GM18858 (cell line): Measurements from ENCODE around the gene ZNF497.
A peak's percentile ranks its signal among the peaks of the same experiment; 100 is the strongest.
"Not testable (repeated sequence)": the region's sequence is repeated elsewhere in the genome, so short reads cannot be mapped to it uniquely, and the experiment has no call there.

ENCODE experiments used
- ATAC-seq: cut with Tn5 transposase; IDR thresholded peaks from one replicate; pipeline ENCODE4 v1.9.1; 2021; ENCODE audit not compliant: unreplicated experiment

The ZNF497 gene

DNA sequence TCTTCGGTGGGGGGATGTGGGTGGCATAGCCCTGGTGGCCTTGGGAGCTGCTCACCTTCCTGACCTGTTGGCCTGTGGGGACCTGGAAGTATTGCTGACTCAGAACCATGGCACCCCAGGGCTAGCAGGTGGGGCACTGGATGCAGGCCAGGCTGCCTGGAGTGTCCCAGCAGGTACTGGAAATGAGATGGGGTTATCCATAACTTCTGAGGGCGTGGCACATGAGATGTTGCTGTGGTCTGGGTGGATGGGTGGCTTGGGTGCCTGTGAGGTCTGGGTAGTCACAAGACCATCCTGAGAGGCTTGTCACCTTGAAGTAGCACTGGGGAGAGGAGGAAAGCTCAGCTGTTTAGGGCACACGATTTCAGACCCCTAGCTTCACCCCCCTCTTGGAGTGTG, 32.3 kb upstream of the ZNF497 start:
- no peak for ATAC-seq

DNA sequence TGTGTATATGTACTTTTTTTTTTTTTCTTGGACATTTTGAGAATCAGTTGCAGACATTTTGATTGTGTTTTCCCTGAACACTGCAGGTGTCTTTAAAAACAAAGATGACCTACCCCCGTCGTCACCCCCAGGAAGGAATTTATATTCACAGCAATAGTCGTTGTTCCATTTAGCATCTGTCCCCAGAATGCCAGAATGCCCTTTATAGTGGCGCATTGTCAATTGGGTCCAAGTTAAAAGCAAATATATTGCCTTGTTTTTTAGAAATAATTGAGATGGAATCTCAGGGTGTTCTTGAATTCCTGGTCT, 31.1 kb upstream of the ZNF497 start:
- no peak for ATAC-seq

DNA sequence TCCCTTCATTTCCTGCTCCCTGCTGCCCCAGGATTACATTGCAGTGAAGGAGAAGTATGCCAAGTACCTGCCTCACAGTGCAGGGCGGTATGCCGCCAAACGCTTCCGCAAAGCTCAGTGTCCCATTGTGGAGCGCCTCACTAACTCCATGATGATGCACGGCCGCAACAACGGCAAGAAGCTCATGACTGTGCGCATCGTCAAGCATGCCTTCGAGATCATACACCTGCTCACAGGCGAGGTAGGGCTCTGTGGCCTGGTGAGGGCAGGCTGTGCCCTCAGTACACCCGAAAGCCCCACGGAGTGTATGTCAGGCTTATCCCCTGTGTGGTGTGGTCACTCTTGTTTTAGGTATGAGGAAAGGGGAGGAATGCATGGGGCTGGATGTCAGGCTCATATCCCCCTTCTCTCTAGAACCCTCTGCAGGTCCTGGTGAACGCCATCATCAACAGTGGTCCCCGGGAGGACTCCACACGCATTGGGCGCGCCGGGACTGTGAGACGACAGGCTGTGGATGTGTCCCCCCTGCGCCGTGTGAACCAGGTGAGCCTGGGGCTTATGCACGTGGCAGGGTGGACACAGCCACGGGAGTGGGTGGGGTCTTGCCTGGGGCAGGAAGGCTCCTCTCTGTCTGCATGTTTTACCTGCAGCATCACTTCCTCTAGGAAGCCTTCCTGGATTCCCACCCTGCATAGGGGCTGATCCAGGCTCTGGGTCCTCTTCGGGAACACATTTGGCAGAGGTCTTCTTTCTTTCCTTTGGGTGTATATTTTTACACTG, 30.6 kb upstream of the ZNF497 start:
- ATAC-seq, result no peak

DNA sequence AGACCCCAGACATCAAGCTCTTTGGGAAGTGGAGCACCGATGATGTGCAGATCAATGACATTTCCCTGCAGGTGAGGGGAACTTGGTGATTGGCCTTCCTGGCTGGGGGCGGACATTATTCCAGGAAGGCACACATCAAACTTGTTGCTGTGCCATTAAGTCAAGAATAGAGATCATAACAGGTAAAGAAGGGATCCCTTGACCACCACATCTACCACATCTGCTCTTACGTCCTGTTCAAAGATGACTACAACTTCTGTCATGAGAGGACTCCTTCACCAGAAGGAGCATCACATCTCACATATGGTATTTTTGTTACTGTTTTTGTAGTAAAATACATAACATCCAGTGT, 25.6 kb upstream of the ZNF497 start:
- no peak for ATAC-seq

DNA sequence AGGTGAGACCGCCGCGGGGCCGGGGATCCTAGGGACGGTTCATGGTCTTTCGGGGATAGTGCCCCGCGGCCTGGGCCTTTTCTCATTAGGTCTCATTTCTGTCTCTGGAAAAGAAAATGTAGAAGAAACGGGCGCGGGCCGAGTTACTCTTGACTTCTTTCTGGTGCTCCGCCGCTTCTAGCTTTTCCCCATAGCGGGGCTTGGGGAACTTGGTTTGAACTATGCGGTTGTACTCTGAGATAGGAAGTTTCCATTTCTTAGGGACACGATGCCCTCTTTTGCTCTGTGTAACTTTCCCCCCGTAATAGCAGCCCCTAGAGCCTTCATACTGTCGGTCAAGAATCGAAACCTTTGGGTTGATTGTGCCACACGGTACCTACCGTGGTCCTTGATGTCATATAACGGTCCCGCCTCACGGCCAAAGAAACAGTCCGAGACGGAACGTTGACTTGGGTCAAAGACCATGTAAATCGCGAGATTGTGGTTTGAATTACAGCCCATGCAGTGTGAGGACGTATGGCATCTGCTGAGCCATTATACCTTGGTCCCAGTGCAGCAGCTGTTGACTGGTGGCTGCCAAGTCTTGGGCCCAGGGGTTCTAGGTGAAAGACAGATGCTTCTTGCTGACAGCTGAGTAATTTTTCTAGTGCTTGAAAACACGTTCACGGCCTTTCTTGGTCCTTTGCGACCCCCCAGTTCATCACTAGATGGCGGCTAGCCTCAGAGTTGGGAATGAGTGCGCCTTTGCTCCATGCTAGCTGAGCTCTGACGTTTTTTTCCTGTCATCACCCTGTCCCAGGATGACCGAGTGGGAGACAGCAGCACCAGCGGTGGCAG, 25.0 kb upstream of the ZNF497 start:
- no peak for ATAC-seq

DNA sequence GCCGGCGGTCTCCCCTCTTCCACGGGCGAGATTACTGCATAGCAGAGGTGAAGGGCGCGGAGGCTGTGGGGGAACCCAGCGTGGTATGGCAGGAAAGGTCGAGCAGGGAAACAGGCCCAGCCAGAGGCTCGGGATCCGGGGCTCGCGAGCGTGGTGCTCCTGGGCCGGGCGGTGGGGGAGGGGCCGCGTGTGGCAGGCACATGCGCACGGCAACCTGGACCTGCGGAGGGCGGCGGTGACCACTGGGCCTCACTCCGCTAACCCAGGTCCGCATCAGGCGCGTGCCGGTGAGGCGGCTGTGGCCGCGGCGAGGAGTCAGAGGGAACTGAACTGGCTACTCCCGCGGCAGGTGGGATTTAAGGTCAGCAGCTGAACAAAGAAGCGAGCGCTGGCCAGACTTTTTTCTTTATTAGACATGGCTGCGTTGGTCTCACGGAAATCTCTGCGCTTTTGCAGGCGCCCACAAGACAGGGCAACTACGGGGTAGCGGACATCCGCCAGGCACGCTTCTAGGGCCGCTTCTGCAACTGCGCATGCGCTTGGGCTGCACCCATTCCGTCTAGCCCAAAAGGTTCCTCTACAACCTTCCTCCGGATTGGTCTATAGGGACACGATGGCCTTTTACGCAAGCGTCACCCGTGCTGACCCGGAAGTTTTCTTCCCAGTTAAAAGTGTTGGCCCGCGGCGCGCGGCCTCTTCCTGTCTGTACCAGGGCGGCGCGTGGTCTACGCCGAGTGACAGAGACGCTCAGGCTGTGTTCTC, 24.2 kb upstream of the ZNF497 start, which contains the start of gene RPS5:
Gene RPS5 (plus strand): TSS at position 694 of the 762 bp plus-strand sequence. CDS start 869 bp downstream, outside the sequence.
- peak; percentile 79 for ATAC-seq

DNA sequence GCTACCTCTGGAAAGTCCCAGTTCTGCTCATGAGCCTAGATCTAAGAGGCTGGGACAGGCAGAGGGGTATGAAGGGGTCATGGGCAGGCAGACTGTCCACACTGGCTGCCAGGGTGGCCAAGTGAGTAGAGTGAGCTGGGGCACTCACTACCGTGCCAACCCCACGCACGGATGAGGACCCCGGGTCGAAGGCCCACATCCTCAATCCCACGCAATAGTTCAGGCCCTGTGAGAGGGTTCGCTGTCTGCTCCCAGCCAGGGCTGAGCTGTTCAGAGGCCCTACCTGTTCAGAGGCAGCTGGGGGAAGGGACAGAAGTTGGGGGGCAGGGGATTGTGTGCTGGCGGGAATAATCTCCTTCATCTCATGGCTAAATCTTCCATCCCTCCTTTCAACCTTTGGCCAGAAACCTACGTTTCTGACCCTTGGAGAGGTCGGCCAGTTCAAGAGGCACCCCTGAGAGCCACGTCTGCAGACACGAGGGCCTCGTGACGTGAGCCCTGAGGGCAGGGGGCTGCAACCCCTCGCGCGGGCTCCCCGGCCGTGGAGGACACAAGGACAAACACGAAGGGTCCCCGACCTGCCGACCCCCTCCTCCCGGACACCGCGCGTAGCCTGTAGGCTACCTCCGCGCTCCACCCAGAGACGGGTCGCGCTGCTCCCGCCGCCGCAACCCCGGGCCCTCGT, 23.5 kb upstream of the ZNF497 start:
- ATAC-seq, result no peak

DNA sequence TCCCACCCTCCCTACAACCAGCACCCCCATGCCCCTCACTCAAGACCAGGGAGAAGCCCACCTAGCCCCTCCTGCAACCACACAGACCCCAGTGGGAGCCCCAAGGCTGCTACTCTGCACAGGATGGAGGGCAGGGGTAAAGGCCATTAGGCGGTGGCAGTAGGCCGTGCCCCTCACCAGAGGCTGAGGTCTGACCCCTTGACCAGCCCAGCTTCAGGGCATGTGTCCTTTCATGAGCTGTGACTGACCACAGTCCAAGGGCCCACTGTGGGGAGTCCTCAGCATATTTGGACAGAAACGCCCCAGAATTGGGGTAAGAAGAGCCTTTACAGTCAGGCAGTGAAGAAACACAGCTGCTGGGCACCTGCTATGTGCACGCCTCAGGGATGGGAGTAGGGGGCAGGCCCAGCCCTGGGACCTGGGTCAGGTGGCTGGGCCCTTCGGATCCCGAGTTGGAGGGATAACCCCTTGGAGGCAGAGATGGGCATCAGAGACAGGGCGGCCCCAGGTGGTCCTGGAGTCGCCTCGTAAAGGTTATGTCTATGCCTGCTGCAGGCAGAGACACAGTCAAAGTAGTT, 22.9 kb upstream of the ZNF497 start:
- no peak for ATAC-seq

DNA sequence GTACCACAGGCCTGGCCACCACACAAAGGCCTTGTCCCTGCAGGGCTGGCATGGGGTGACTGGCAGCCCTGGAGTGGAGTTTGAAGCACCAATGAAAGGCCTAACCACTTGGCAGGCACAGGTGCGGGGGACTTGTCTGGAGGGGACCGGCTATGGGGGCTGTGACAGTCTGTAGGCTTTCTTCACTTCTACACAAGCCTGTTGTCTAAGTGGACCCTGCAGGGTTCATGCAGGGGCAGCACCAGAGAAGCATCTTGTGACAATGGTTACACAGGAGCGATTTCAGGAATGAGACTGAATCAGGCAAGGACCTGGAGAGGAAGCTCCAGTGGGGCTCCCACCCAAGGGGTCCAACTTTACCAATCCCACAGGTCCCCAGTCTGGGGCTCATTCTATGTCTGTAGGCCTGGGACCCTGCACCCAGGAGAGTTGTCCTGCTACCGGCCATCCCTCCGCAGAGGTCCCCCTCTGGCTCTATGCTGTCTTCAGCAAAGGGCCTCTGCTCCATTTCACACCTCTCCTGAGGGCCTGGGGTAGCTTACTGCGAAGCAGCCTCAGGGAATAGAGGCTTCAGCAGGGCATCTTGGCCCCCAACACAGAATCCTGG, 20.5 kb upstream of the ZNF497 start:
- ATAC-seq, result no peak

DNA sequence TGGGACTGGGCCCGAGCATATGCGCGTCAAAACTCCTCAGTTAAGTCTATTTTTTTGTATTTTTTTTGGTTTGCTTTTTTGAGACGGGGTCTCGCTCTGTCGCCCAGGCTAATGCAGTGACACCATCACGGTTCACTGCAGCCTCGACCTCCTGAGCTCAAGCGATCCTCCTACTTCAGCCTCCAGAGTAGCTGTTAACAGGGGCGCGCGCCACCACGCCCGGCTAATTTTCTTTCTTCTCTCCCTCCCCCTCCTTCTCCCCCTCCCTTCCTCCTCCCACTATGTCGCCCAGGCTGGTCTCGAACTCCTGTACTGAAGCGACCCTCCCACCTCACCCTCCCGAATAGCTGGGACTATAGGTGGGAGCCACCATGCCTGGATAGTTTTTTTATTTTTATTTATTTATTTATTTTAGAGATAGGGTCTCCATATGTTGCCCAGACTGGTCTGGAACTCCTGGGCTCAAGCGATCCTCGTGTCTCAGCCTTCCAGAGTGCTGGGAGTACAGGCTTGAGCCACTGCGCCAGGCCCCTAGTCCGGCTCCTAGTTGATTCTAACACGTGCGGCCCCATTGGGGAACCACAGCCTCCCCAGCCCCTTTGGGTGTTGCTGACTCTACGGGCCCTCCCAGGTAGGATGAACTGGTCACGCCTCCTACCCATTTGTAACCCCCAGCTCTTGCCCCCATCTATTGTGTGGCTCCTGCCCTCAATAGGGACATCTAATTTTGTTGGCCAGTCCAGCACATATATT, 19.1 kb upstream of the ZNF497 start:
- no peak for ATAC-seq

DNA sequence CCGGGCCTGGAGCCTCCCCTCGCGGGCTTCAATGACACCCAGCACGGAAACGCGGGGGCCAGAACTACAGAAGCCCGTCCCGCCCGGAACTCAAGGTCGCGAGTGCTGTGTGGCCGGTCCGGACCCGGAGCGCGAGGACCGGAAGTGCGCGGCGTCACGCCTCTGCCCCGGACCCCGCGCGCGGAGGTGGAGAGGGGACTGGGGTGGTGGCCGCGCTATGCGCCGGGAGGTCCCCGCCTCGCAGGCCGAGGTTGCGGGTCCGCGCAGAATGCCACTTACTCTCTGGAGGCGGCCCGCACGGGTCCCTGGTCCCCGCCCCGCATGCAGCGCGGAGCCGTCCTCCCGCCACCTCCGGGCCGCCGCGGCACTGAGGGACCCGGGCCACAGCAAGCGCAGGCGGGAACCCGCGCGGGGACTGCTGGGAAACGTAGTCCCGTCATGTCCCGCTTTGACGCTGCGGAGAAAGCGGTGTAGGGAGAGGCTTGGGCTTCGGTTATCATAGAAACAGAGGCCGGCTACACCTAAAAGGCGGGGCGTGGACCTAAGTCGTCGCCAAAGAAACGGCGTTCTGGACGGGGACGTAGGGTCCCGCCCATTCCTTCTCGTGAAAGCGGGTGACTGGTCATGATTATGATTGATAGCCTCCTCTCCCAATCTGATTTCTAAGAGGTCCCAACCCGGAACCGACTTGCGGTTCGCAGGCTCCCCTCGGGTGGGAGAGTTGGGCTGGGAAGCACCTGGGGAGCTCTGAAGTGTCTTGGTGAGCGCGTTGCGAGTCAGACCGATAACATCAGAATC, 18.3 kb upstream of the ZNF497 start, which contains the start of gene ZNF837:
Gene ZNF837 (minus strand): TSS at position 369 of the 798 bp plus-strand sequence. CDS start 11,698 bp downstream, outside the sequence.
- peak; percentile 73 for ATAC-seq

DNA sequence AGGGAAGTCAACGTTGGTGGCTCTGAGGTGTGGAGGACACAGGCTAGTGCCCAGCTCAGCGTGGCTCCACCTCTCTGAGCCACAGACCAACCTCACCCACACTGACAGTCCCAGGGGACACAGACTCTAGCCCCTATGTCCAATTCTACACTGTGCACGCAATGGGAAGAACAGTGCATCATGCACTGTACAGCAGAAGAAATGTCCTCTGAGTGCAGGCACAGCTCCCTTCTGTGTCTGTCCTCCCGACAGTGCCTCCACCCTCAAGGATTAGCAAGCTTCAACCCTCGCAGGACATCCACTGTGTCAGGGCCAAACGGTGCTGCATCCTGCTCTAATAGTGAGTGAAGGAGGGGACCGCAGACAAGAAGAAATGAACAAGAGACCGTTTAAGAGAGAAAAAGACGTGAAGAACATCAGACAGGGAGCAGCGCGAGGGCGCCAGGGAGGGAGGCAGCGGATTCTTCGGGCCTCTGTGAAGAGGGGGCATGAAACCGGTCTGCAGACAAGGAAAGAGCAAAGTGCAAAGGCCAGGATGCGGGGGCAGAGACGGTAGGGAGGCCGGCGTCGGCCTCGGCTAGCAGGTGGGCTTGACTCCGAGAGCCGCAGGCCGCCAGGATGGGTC, 17.6 kb upstream of the ZNF497 start:
- ATAC-seq, result no peak

DNA sequence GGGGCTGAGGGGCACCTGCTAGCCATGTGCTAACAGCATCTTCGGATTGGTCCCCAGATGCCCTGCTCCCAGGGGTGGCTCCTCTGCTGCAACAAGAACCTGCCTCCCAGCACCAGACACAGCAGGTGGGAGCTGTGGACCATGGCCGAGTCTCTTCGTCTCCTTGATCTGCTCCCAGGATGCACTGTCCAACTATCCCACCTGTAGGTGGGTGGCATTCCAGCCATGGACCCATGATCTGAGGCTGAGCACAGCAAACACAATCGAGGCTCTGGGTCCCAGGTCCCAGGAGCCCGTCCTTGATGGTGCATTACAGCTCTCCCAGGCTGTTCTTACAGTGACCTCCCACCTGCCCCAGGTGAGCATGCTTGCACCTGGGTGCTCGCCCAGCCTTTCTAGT, 16.7 kb upstream of the ZNF497 start:
- ATAC-seq, result no peak

DNA sequence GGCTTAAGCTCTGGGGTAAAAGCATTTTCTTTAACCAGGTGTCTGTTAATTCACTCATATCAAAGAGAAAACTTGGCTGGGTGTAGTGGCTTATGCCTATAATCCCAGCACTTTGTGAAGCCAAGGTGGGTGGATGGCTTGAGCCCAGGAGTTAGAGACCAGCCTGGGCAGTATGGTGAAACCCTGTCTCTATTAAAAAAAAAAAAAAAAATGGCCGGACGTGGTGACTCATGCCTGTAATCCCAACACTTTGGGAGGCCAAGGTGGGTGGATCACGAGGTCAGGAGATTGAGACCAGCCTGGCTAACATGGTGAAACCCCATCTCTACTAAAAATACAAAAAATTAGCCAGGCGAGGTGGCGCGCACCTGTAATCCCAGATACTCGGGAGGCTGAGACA, 14.2 kb upstream of the ZNF497 start:
- not testable (repeated sequence) for ATAC-seq

DNA sequence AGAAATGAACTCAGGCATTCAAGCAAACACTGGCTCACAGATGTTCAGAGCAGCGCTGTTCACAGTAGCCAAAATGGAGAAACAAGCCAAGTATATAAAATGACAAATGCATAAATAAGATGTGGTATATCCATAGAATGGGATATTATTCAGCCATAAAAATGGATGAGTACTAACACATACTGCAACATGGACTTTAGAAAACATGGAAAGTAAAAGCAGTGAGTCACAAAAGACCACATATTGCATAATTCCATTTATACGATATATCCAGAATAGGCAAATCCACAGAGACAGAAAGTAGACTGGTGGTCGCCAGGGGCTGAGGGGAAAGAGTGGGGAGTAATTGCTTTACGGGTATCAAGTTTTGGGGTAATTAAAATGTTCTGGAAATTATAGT, 11.6 kb upstream of the ZNF497 start:
- no peak for ATAC-seq

DNA sequence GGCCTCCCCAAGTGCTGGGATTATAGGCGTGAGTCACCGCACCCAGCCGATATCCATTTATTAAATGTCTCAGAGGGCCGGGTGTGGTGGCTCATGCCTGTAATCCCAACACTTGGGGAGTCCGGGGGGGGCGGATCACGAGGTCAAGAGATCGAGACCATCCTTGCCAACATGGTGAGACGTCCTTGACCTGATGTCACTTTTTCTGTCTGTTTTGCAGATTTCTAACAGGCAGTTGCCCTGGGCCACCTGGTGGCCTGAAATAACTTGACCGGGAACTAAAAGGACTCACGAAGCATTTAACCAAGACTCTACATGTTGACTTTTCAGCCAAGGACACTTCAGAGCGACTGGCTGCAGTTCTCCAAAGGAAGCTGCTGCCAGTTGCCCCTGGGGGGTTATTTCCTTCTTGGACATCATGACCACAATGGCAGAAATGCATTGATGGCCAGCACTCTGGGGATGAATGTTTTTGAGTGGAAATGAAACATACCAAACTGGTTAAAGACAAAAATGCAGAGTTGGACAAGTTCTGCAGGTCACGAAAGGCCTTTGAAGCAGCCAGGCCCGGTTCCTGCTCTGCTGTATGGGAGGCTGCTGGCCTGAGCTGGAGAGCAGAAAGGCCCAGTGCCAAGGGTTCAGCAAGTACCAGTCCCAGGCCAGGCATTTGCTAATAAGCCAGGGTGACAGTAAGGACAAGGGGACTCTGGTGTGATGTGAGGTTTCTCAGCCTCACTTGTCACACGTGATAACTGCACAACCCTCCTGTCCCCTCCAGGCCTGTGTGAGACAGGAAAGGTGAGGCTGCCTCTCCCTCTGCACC, 10.0 kb upstream of the ZNF497 start:
- no peak for ATAC-seq

DNA sequence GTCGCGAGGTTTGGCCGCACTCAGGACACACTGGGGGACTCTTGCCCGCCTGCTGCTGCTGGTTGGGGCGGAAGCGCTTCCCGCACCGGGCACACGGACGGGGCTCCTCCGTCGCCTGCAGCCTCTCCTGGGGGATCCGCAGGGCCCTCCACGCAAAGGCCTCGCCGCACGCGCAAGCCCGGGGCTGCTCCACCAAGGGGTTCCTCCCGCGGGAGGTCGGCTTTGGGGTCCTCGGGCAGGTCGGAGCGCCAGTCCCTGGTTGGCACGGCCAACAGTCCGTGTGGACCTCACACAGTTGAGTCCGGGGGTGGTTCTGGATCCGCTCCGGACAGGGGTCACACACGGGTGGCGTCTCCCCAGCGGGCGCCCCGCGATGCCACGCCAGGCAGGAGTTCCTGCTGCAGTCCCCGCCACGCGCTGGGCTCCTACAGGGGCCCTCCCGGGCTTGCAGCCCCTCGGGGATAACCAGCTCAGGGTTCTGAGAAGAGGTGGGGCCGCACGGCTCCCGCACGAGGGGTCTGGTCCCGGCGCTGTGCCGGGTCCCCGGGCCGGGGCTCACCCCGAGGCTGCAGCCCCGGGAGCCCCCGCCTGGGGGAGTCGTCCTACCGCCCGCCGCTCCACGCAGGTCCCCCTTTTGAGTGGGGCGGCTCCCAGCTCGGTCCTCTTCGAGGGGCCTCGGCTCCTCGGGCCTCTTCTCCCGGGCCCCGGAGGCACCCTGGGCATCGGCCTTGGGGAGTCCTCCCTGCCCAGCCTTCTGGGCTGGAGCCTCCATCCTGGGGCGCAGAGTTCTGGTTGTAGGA, 6.2 kb upstream of the ZNF497 start:
- no peak for ATAC-seq
